Brain microvascular endothelial cell (primary cell): ENCODE measurements around the gene SLC35F1.

Experiments
- DNase-seq: peaks from one replicate; pipeline ENCODE4 v3.0.0-alpha.2; 2020
- H3K27ac ChIP-seq: fragments of 250-450 bp; sonication (Bioruptor Pico); 2 replicates; pipeline ENCODE4 v1.5.1; 2020; ENCODE audit warnings: mild to moderate bottlenecking, moderate library complexity
- H3K27me3 ChIP-seq: fragments of 250-450 bp; sonication (Bioruptor Pico); replicated peaks from 2 replicates; pipeline ENCODE4 v1.5.1; 2020; ENCODE audit warnings: mild to moderate bottlenecking
- H3K36me3 ChIP-seq: fragments of 250-450 bp; sonication (Bioruptor Pico); replicated peaks from 2 replicates; pipeline ENCODE4 v1.5.1; 2020; ENCODE audit warnings: mild to moderate bottlenecking
- H3K4me3 ChIP-seq: 2 replicates; pipeline ENCODE4 v1.5.1; 2011; ENCODE audit warnings: low read depth, mild to moderate bottlenecking, control low read depth, low read length, moderate library complexity
- in situ Hi-C: cut with HindIII; loops from 2 replicates; pipeline ENCODE4 v1.10.0; 2017; ENCODE audit warnings: low sequenced_read_pairs, low pct_ligation_motif_present
- TF ChIP-seq, protein P1 (sequence below): IDR thresholded peaks from 2 replicates; pipeline ENCODE4 v1.5.1; 2011; ENCODE audit warnings: low read depth, mild to moderate bottlenecking, moderate library complexity, low read length, control low read depth, inconsistent platforms; ENCODE audit errors: missing control alignments

Gene SLC35F1

DNA sequence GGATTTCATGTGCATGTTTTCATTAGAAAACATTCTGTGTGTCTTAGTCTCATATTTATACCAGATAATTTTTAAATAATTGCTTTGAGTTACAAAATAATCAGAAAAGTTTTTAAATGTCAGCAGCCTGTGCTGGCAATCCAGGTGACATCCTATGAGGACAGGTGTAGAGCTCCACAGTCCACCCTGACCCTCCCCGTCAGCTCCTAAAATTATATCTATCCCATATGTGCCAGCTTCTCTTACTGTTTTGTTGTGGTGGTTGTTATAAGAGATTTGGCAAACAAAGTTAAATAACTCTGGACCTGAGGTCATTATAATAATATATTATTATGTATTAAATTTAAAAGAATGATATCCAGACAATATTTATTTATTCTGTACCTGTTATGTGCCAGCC lies 387.8 kb downstream of the SLC35F1 start:
- DNase-seq, result no peak
- TF ChIP-seq, protein P1, sequence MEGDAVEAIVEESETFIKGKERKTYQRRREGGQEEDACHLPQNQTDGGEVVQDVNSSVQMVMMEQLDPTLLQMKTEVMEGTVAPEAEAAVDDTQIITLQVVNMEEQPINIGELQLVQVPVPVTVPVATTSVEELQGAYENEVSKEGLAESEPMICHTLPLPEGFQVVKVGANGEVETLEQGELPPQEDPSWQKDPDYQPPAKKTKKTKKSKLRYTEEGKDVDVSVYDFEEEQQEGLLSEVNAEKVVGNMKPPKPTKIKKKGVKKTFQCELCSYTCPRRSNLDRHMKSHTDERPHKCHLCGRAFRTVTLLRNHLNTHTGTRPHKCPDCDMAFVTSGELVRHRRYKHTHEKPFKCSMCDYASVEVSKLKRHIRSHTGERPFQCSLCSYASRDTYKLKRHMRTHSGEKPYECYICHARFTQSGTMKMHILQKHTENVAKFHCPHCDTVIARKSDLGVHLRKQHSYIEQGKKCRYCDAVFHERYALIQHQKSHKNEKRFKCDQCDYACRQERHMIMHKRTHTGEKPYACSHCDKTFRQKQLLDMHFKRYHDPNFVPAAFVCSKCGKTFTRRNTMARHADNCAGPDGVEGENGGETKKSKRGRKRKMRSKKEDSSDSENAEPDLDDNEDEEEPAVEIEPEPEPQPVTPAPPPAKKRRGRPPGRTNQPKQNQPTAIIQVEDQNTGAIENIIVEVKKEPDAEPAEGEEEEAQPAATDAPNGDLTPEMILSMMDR, result no peak
- no peak overlapping the region for H3K4me3 ChIP-seq
- no peaks in the 10 kb centered on the region for H3K36me3 ChIP-seq
- in situ Hi-C loops, result loop anchor here (25.0 kb wide), 1 partner anchor 492 kb away; no protein-coding TSS in a partner anchor
- H3K27ac ChIP-seq, result no peak overlapping the region
- no peaks in the 10 kb centered on the region for H3K27me3 ChIP-seq

DNA sequence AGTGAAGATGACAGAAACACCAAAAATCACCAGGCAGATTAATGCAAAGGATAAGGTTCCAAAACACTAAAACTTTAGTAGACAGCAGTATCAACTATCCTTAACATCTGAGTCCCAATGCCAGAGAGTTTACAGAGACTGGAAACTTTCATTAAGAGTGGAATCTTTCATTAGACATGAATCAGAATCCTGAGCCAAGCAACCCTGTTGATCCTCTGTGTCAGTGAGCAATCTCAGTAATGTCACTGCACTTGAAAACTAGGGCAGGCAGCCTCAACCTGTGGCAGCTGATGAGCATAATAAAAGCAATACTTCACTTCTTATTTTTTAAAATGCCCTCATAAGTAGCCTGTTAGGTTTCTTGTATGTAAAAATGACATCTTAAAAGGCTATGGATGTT lies 388.3 kb downstream of the SLC35F1 start:
- Histone ChIP-seq H3K36me3 (no peaks in the 10 kb centered on the region), H3K27ac (no peak overlapping the region), H3K4me3 (no peak overlapping the region), H3K27me3 (no peaks in the 10 kb centered on the region)
- no peak for DNase-seq
- TF ChIP-seq, protein P1, result no peak
- in situ Hi-C loops, result loop anchor here (25.0 kb wide), 1 partner anchor 492 kb away; no protein-coding TSS in a partner anchor

DNA sequence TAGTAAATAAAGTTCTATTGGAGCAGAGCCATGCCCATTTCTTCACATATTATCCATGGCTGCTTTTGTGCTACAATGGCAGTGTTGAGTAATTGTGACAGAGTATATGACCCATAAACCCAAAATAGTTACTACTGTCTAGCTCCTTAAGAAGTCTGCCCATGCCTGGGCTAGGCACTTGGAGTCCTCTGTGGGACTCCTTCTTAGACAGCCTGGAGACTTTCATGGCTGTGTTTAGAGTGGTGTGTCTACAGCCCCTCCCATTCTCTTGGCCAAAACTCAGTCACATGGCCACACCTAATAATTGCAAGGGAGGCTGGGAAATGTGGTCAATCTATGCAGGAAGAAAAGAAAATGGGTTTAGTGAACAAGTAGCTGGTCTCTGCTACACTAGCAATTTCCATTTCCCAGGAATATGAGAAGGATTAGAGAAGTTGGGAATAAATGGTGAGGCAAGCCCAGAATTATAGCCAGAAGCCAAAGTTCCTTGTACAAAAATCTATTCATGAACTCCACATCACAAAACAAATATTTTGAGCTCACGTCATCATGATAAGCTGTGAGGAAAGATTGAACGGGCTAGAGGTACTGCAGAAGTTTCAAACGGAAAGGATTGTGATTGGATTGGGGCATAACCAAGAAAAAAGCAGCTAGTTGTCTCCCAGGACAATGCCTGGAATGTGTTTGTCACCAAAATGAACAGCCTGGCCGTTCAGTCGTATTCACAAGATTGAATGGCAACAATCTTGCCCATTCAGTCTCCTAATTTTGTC lies 389.3 kb downstream of the SLC35F1 start:
- DNase-seq, result no peak
- Histone ChIP-seq H3K27me3 (no peaks in the 10 kb centered on the region), H3K27ac (no peak overlapping the region), H3K36me3 (no peaks in the 10 kb centered on the region), H3K4me3 (no peak overlapping the region)
- TF ChIP-seq, protein P1, result no peak
- in situ Hi-C loops, result loop anchor here (25.0 kb wide), 1 partner anchor 491 kb away; no protein-coding TSS in a partner anchor

- no peak for DNase-seq
- Histone ChIP-seq H3K27ac (no peak overlapping the region), H3K27me3 (no peaks in the 10 kb centered on the region), H3K4me3 (no peak overlapping the region), H3K36me3 (no peaks in the 10 kb centered on the region)
- in situ Hi-C loops, result loop anchor here (25.0 kb wide), 1 partner anchor 489 kb away; no protein-coding TSS in a partner anchor
- TF ChIP-seq, protein P1, result no peak
Measured at GRCh38 chr6:118297821-118298220, 390.8 kb downstream of the SLC35F1 start.

DNA sequence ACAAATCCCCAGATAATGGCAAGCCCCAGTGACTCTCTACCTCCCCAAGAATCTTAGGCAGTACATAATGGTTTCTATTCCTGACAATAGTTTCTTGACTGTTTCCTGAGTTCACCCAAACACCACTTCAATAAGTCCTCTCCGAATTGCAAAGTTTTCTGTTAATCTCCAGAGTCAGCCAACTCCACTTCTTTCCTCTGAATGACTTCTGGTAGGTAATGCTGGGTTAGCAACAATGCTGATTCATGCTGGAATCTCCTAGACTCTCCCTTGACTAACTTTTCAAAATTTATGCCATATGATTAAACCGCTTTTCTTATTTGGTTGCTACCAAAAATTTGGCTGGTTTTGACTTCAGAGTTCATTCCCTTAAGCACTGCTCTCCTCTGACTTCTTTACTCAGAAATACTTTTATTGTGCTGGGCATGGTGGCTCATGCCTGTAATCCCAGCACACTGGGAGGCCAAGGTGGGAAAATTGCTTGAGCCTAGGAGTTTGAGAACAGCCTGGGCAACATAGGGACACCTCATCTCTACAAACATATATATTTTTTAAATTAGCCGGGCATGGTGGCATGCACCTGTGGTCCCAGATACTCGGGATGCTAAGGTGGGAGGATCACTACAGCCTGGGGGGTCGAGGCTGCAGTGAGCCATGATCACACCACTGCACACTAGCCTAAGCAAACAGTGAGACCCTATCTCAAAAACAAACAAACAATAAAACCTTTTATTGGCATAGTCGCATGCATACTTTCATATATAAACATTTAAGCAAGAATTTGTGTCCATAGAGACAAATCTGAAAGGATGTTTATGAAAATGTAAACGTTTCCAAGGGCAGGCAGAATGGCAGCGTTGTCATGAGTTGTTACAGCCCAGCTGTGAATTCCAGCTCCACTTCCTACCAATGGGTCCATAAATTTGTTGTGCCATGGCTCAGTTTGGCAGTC lies 391.7 kb downstream of the SLC35F1 start:
- TF ChIP-seq, protein P1, result no peak
- Histone ChIP-seq H3K27ac (no peak overlapping the region), H3K27me3 (no peaks in the 10 kb centered on the region), H3K4me3 (no peak overlapping the region), H3K36me3 (no peaks in the 10 kb centered on the region)
- in situ Hi-C loops, result loop anchor here (25.0 kb wide), 1 partner anchor 489 kb away; no protein-coding TSS in a partner anchor
- DNase-seq, result no peak
